NOMO-1 treated with DMSO at 0.1 percent for 48 hours (cell line): ENCODE data around the gene AIM2.

Experiments used
- DNase-seq: peaks from one replicate; lab custom pipeline; 2025; ENCODE audit not compliant: unreplicated experiment; lab: John Stamatoyannopoulos, UW

AIM2 gene

DNA sequence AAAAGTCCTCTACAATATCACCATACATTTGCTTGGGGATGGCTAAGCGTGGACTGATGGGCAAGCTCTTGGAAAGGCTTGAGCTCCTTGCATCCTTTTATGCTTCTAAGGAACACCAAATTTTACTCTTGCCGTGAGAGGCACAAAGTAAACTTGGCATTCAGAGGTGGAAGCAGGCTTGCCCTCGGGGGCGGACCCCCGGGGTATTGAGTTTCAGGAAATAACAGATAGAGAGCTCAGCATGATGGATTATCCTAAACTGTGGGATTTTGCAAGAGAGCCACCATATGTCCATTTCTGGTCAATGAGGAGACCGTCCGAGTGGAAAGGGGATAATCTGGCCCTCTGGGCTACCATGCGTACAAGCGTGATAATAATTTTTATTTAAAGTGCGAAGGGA, 52.8 kb downstream of the AIM2 start:
- no peak for DNase-seq

DNA sequence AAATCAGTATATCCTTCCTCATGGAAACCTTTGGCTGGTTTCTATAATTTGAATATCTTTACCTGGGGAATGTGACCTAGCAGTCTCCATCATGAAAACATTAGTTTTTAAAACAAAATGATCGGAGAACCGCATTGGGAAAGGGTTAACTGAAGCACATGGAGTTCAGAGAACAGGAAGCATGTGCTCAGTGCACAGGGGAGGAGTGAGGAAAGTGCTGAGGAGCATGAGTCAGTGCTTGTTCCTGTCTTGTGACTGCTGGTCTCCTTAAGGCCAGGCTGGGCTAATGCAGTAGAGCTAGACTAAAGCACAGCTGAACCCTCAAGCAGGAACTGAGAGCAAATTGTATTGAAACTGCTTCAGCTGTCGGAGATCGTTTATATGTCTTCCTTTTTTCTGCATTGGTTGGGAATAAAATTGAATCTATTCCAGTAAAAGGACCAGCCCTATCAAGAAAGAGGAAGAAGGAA, 61.1 kb downstream of the AIM2 start:
- DNase-seq, result peak; percentile 99

DNA sequence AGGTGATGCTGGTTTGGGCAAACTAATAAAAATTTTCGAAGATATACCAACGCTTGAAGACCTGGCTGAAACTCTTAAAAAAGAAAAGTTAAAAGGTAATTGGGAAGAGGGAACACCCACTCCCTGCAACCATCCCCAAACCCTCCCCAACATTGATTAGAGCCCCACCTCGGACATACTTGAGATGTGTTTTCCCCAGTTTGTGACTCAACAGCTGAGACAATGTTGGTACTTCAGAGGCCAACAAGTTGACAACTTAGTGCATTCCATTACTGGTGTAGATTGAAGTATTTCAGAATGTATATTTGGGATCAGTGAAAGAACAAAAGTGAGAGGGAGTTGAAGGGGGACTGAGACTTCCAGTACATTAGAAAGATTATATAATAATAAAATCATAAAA, 61.7 kb downstream of the AIM2 start:
- no peak for DNase-seq

DNA sequence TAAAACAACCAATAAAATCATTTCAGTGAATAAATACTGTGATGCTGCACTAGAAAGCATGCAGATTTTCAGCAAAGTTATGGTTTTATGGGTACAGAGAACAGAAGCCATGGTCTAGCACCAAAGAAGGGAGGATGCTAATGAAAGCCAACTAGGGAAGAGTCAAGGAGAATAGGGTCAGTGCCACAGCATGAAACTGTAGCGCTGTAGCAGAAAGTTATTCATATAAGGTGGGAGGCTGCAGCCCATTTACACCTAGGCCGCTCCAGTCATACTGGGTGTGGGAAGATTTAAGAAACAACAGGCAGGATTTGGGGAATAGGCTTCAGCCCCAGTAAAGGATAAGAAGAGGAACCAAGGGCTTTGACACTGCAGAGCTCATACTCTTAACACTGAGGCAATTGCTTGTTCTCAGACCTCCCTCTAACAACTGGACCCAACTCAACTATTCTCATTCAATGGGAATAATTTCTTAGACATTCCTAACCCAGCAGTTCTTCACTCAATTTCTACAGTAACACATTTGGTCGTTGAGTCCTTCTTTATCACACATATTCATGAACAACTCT, 62.5 kb downstream of the AIM2 start:
- no peak for DNase-seq

- DNase-seq, result peak; percentile 32
These were observed 64.1 kb downstream of the AIM2 start for GRCh38 chr1:159012495-159012894.
